ENCODE results near the gene CALR3. TPM values are rescaled to one million over a fixed set of nuclear protein-coding genes. Genes with fewer than 3 reads are reported as not detected.
"Not testable (repeated sequence)": the region's sequence is repeated elsewhere in the genome, so short reads cannot be mapped to it uniquely, and the experiment has no call there.

The CALR3 gene, protein sequence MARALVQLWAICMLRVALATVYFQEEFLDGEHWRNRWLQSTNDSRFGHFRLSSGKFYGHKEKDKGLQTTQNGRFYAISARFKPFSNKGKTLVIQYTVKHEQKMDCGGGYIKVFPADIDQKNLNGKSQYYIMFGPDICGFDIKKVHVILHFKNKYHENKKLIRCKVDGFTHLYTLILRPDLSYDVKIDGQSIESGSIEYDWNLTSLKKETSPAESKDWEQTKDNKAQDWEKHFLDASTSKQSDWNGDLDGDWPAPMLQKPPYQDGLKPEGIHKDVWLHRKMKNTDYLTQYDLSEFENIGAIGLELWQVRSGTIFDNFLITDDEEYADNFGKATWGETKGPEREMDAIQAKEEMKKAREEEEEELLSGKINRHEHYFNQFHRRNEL
- total RNA-seq, result not detected
- long read RNA-seq, result 0 reads

DNA sequence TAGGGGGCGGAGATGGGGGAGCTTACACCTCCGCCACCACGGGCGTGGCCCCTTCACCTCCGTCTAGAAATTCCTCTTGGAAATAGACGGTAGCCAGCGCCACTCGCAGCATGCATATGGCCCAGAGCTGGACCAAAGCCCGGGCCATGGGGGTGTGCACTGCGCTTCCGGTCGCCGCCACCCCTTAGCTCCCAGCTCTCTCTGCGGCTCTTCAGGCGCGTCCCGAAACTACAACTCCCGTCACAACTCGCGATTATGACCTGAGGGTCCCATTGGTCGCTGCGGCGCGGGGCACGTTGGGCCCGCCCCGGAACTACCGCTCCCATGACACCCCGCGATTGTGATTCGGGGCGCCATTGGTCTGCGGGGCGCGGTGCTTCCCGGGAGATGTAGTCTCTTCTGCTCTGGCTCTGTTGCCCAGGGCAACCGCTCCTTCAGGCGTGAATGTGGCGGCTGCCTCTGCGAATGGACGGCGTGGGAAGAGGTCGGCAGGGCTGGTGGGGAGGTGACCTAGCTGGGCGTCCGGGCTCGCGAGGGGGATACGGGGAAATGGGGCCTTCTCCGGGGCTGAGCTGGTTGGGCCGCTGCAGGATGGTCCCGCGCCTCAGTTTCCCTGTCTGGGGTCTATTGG lies at the start of gene CALR3, which contains the start of gene C19orf44:
TSS of gene CALR3 (minus strand) at position 186 of the 631 bp plus-strand sequence. CDS start at position 148, 38 bp downstream.
TSS of gene C19orf44 (plus strand) at position 413 of the 631 bp plus-strand sequence. CDS start 4,399 bp downstream, outside the sequence.
- ATAC-seq, result peak; percentile 95
- intact Hi-C loops (cut with DNase I, micrococcal nuclease), result no loop called here
- DNase-seq, result peak; percentile 98

GRCh38 chr19:16544473-16545231 lies 48.7 kb upstream of the CALR3 start:
- ATAC-seq (no peak), DNase-seq (no peak)
- intact Hi-C loops (cut with DNase I, micrococcal nuclease), result no loop called here

GRCh38 chr19:16543734-16544133 lies 47.8 kb upstream of the CALR3 start:
- DNase-seq; intact Hi-C loops (cut with DNase I, micrococcal nuclease); ATAC-seq: not testable (repeated sequence)

DNA sequence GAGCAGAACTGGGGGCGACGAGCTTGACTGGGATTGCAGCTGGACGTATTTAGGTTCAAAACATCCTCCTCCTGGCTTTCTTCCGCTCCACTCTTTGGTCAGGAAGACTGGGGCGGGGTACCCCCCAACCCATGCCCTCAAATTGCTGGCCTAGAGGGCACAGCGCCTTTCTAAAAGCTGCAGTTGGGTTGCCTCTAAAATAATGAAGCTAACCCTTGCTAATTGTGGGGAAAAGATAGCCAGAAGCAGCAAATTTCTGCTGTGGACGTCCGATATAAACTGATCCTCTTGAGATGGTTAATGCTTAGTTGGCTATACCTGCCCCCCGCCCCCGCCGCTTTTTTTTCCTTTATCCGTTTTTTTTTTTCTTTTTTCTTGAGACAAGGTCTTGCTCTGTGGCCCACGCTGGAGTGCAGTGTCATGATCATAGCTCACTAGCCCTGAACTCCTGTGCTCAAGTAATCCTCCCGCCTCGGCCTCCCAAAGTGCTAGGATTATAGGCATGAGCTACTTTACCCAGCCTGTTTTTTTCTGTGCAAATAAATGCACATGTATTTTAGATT lies 47.0 kb upstream of the CALR3 start:
- no peak for DNase-seq
- intact Hi-C loops (cut with DNase I, micrococcal nuclease), result no loop called here
- ATAC-seq, result no peak

DNA sequence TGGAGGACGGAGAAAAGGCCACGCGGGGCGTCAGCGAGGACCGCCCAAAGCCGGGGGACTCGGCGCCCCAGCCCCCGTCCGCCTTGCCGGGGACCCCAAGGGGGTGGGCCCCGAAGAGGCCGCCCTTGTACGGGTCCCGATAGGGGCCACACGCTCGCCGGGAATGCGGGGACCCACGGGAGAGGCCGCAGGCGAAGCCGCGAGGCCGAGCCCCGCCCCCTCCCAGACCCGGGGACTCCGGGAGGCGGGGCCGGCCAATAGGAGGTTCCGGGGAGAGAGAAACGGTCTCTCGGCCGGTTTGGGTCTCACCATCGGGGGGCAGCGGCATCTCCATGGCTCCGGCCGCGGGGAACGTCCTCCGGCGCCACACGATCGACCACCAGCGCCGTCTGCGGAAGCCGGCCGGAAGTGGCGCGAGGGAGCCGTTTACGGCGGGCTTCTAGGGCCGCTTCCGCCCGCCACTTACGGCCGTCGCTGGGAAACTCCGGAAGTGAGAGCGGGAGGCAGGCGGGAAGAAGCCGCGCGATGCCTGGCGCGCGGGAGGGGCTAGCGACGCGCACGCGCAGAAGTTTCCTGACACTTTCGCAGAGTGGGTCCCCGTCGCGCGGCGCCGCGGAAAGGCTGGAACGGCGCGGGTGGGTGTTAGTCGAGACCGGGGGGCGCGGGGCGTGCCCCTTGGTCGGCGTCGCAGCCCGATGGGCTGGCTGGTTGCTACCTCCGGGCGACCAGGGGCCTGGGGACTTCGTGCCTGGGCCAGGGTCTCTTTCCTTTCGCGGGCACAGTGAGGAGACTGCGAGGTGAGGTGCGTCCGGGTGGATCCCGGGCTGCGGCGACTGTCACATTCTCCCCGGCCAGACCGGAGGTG lies 46.3 kb upstream of the CALR3 start, which contains the start of gene CHERP:
TSS of gene CHERP (minus strand) at position 393 of the 865 bp plus-strand sequence. CDS start at position 334, 59 bp downstream.
- intact Hi-C loops (cut with DNase I, micrococcal nuclease), result no loop called here
- DNase-seq (peak; percentile 92 to 96), ATAC-seq (peak; percentile 96)

DNA sequence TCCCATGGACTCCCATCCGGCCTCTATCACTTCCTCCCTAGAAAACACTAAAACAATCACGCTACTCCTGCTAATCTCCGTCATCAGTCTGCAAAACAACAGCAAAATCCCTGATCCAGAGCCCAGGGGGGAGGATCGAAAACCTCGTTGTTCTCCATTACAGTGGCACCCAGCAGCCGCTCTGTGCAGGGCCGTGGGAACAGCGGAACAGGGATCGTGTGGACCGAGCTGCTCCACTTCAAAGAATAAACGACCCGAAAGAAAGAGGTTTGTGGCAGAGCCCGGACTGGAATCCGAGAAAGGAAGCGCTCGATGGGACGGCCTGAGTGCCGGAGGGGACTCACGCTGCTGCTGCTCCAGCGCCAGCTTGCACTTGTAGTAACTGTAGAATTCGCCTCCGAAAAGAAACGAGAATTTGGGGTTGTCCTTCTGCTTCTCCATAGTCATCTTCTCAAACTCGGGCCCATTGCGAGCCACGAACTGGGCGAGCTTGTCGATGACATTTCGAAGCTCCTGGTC lies 45.6 kb upstream of the CALR3 start:
- ATAC-seq, result peak; percentile 3
- intact Hi-C loops (cut with DNase I, micrococcal nuclease), result no loop called here
- peak in 1 of 2 donors; percentile 17 for DNase-seq

GRCh38 chr19:16540948-16541347 lies 45.0 kb upstream of the CALR3 start:
- ATAC-seq (no peak), DNase-seq (no peak)
- intact Hi-C loops (cut with DNase I, micrococcal nuclease), result no loop called here

GRCh38 chr19:16537111-16537510 lies 41.1 kb upstream of the CALR3 start:
- intact Hi-C loops (cut with DNase I, micrococcal nuclease), result no loop called here
- ATAC-seq, result no peak

DNA sequence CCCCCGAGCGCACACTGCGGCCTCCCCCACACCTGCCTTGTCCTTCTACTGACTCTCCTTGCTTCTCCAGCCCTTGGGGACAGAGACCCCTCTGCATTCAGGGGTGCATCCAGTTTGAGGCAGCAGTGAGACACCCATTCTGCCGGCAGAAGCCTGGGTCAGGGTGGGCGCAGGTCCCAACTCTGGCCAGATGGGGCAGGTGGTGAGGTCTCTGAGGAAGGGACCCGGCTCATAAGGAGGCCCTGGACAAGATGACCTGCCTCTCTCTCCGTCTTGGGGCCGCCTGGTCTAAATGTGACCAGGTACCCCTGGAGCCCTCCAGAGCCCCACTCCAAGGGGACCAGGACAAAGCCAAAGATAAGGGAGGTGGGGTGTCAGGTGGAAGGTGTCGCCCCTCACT lies 40.2 kb upstream of the CALR3 start:
- DNase-seq (no peak), ATAC-seq (no peak)
- intact Hi-C loops (cut with DNase I, micrococcal nuclease), result no loop called here

More at GRCh38 chr19:16537111-16537510, 41.1 kb upstream of the CALR3 start:
- no peak for DNase-seq

GRCh38 chr19:16535381-16535780 lies 39.4 kb upstream of the CALR3 start:
- no peak for DNase-seq
- intact Hi-C loops (cut with DNase I, micrococcal nuclease), result no loop called here
- ATAC-seq, result no peak

GRCh38 chr19:16532440-16533234 lies 36.7 kb upstream of the CALR3 start:
- intact Hi-C loops (cut with DNase I, micrococcal nuclease), result no loop called here
- no peak for DNase-seq

GRCh38 chr19:16531380-16531669 lies 35.4 kb upstream of the CALR3 start:
- ATAC-seq (no peak), DNase-seq (no peak)
- intact Hi-C loops (cut with DNase I, micrococcal nuclease), result no loop called here

More at GRCh38 chr19:16532440-16533234, 36.7 kb upstream of the CALR3 start:
- ATAC-seq, result no peak

GRCh38 chr19:16530540-16531379 lies 34.8 kb upstream of the CALR3 start:
- intact Hi-C loops (cut with DNase I, micrococcal nuclease), result no loop called here
- DNase-seq (no peak), ATAC-seq (no peak)

DNA sequence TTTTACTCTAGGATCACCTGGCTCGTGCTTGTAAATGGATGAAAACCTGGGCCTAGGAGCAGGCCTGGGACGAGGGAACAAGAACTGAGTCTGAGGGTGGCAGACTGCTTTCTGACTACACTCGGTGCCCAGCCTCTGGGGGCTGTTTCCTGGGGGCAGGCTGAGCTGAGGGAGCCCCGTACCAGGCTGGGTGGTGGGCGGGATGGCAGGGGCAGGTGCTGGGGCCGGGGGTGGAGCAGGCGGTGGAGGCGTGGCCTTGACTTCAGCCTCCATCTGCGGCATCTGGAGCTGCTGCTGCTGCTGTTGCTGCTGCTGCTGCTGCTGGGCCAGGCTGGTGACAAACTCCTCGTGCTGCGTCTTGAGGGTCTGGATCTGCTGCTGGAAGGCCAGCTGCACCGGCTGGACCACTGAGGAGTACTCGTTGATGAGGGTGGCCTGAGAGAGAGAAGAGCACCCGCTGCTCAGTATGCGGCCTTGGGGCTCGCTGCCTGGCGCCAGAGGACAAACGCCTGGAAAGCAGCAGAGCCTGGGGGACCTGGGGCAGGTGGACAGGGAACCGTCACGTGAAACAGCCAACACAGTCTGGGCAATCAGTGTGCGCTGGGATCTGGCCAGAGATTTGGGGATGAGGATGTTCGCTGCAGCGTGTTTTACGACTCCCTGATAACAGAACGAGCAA lies 33.6 kb upstream of the CALR3 start:
- DNase-seq (no peak), ATAC-seq (no peak)
- intact Hi-C loops (cut with DNase I, micrococcal nuclease), result no loop called here

DNA sequence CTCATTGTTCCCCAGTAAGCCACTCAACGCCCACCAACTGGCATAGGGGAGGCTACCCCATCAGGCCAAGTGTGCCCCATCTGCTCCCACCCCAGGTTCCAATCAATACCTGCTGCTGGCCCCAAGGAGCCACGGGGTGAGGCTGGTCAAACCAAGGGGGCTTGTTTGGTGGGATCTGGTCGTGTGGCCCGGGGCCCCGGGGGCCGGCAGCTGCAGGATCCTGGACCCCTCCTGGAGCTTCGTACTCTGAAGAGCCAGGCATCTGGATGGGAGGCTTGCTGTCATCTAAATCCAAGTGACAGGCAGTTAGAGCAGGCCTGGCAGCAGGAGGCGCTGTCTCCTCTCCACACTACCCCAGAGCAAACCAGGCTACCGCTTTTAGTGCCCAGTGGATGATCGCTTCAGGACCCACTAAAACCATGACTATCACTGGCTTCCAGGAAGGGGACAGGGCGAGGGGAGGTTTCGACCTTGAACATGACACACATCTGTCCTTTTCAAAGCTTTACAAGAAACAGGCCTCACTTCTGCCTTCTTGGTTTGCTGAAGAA lies 32.1 kb upstream of the CALR3 start:
- intact Hi-C loops (cut with DNase I, micrococcal nuclease), result no loop called here
- no peak for ATAC-seq
- DNase-seq, result no peak

Measured in left colon (tissue), 2 donors.